Heart right ventricle (tissue), 16 donors: ENCODE results near the gene OR2Z1. TPM values are rescaled to one million over a fixed set of nuclear protein-coding genes. Genes with fewer than 3 reads are reported as not detected.

Experiments
- ATAC-seq, 8 donors: fragments of 200-7000 bp; cut with Tn5 transposase; one replicate each; pipeline ENCODE4 v1.9.1; 2020; ENCODE audit warnings: mild to moderate bottlenecking in 8 of 8, moderate library complexity in 8 of 8, moderate number of reproducible peaks in 1 of 8
- DNase-seq, 2 donors: peaks; one replicate each; pipeline ENCODE4 v3.0.0-alpha.2; 2020
- H3K27ac ChIP-seq, 10 donors: fragments of 200-600 bp; sonication (generic) in 2 of 10; one replicate each; pipeline versions ENCODE4 v1.5.0 to v1.8.0; 2020 to 2022; ENCODE audit warnings: mild to moderate bottlenecking in 3 of 10
- H3K27me3 ChIP-seq, 7 donors: fragments of 200-600 bp; one replicate each; pipeline ENCODE4 v1.8.0; 2021 to 2022; ENCODE audit warnings: mild to moderate bottlenecking in 2 of 7
- H3K36me3 ChIP-seq, 9 donors: fragments of 200-600 bp; sonication (generic) in 1 of 9; one replicate each; pipeline versions ENCODE4 v1.5.0 to v1.8.0; 2020 to 2022; ENCODE audit warnings: mild to moderate bottlenecking in 2 of 9
- H3K4me1 ChIP-seq, 9 donors: fragments of 200-600 bp; sonication (generic) in 1 of 9; one replicate each; pipeline versions ENCODE4 v1.5.0 to v1.8.0; 2020 to 2022; ENCODE audit warnings: mild to moderate bottlenecking in 4 of 9
- H3K4me3 ChIP-seq, 10 donors: fragments of 200-600 bp; sonication (generic) in 2 of 10; one replicate each; pipeline versions ENCODE4 v1.5.0 to v1.8.0; 2020 to 2022; ENCODE audit warnings: mild to moderate bottlenecking in 7 of 10, moderate library complexity in 2 of 10
- H3K9me3 ChIP-seq, 11 donors: fragments of 200-600 bp in 10 of 11; sonication (generic) in 2 of 11; one replicate each; pipeline versions ENCODE4 v1.5.0 to v1.8.0; 2013 to 2022; ENCODE audit warnings: mild to moderate bottlenecking in 2 of 11, control low read depth in 1 of 11, moderate library complexity in 1 of 11
- CTCF ChIP-seq, 9 donors: fragments of 200-600 bp; sonication (generic) in 2 of 9; IDR thresholded peaks; one replicate each; pipeline versions ENCODE4 v1.5.0 to v1.8.0; 2021 to 2022; ENCODE audit warnings: antibody characterized with exemption in 9 of 9, mild to moderate bottlenecking in 5 of 9, moderate library complexity in 1 of 9
- WGBS, 2 donors: extraction: QIAGEN DNeasy Blood & Tissue Kit; methylation state at CpG; one replicate each; pipeline ENCODE4 v1.1.7; 2013; ENCODE audit warnings: inconsistent platforms in 1 of 2; 5-methylcytosine and 5-hydroxymethylcytosine counted together
- intact Hi-C, 10 donors: fragments of 100-400 bp; cut with DNase I; formaldehyde crosslinking; loops; one replicate each; pipeline versions ENCODE4 v1.11.1 to v1.14.2; 2022
- long read RNA-seq, 3 donors: library from polyadenylated mRNA; unstranded; transcript quantifications; one replicate each; pipeline ENCODE4 v2.0.0, GENCODE V29; 2020 to 2021
- polyA plus RNA-seq, 2 donors: library from polyadenylated mRNA; stranded (reverse); fragments of 200-250 nt; gene quantifications; one replicate each; pipeline ENCODE4 v1.2.3, GENCODE V29; 2013
- total RNA-seq, 10 donors: library from RNA; stranded (reverse); fragmentation: NEBNext Ultra II Directional in 3 of 10; extraction: Animal tissue kit (Norgen Biotek cat#: 25700) in 3 of 10; gene quantifications; one replicate each; pipeline versions ENCODE4 v1.2.1 to v1.2.4, GENCODE V29; 2021 to 2023
- donor health status: Arrhythmogenic right ventricular cardiomyopathy.
- donor health status: ischemic (EF 13 %, LVEDD 7.1; RV severe dilation, severe dysfunction).
- donor health status: healthy with polysubstance abuse.
- donor health status: DM: no; HTN: yes; CAD: no.
- donor health status: DM: no; HTN: no; CAD: no.
- donor health status: ischemic (EF 25% LVEDD 6.9; RV normal size, moderate dysfunction).
- donor health status: ischemic (EF 25% LVEDD 5.7; RV mildly dilated, moderate dysfunction).
- donor health status: healthy.
- donor health status: DM: yes; HTN: yes; CAD: no.
- donor health status: Ischemic cardiomyopathy.
- donor health status: ischemic (EF 35%, LVEDD 5.7; RV mildly dilated, moderate dysfunction).
- donor health status: nonischemic (EF 11% LVEDD 7.7; RV severe dilation, severe dysfunction).
- donor health status: DM: yes; HTN: yes; CAD: no.
- donor health status: PGD.
- donor health status: ischemic (EF 29% LVEDD 5.4; RV normal size, mild dysfunction).
- donor health status: nonischemic (EF 23%, LVEDD 6.1; RV moderate dilation, normal function).

OR2Z1 gene
- total RNA-seq (not detected), polyA plus RNA-seq (not detected)
- long read RNA-seq, donor 1, result 0 reads
- long read RNA-seq, donor 2, result 0 reads
- long read RNA-seq, donor 3, result 0 reads

- H3K9me3 ChIP-seq, result peaks cover 0 to 11% (median 0%) of the 10 kb centered on the region in 11 donors
- H3K27ac ChIP-seq, result no peak within 1 kb of the TSS
- H3K4me3 ChIP-seq, result no peak within 1 kb of the TSS
- no peaks in the 10 kb centered on the region for H3K36me3 ChIP-seq
- TF ChIP-seq CTCF (IDR thresholded peaks at IDR 0.05), result no peak
- 49 to 62% methylated on average over 1 of the region's 1 CpG for WGBS, 2 donors
- DNase-seq, result no peak
- peaks cover 0 to 10% (median 0%) of the 10 kb centered on the region in 7 donors for H3K27me3 ChIP-seq
- no peaks in the 10 kb centered on the region for H3K4me1 ChIP-seq
- intact Hi-C loops, result no loop called here
- no peak for ATAC-seq
Observed at GRCh38 chr19:8721334-8721733, at the start of gene OR2Z1. Gene OR2Z1, plus strand, starts transcription at chr19:8721634. Its CDS starts 9,395 bp downstream, at chr19:8731029.

- ATAC-seq, result no peak
- peaks cover 0 to 3% (median 0%) of the 10 kb centered on the region in 11 donors for H3K9me3 ChIP-seq
- WGBS, 2 donors, result 77 to 79% methylated on average over 6 of the region's 6 CpGs
Observed at GRCh38 chr19:8673276-8673891, 48.0 kb upstream of the OR2Z1 start.

GRCh38 chr19:8675066-8675465 is 46.4 kb upstream of the OR2Z1 start:
- H3K4me1 ChIP-seq, result peaks cover 0 to 15% (median 0%) of the 10 kb centered on the region in 9 donors
- ATAC-seq (no peak), DNase-seq (no peak)
- H3K9me3 ChIP-seq, result no peaks in the 10 kb centered on the region
- intact Hi-C loops, result no loop called here
- H3K36me3 ChIP-seq, result no peaks in the 10 kb centered on the region
- H3K27me3 ChIP-seq, result peaks cover 0 to 5% (median 0%) of the 10 kb centered on the region in 7 donors
- H3K4me3 ChIP-seq, result no peak overlapping the region
- no peak overlapping the region for H3K27ac ChIP-seq
- WGBS, 2 donors, result 73 to 84% methylated on average over 3 of the region's 3 CpGs
- no peak for TF ChIP-seq CTCF (IDR thresholded peaks at IDR 0.05)

More at GRCh38 chr19:8673276-8673891, 48.0 kb upstream of the OR2Z1 start:
- no peak overlapping the region for H3K4me3 ChIP-seq
- H3K27me3 ChIP-seq, result peaks cover 0 to 5% (median 0%) of the 10 kb centered on the region in 7 donors
- H3K36me3 ChIP-seq, result no peaks in the 10 kb centered on the region
- no peak for DNase-seq
- no peak for TF ChIP-seq CTCF (IDR thresholded peaks at IDR 0.05)
- peaks cover 0 to 15% (median 0%) of the 10 kb centered on the region in 9 donors for H3K4me1 ChIP-seq
- H3K27ac ChIP-seq, result no peak overlapping the region
- intact Hi-C loops, result no loop called here

- H3K27me3 ChIP-seq, result peaks cover 0 to 5% (median 0%) of the 10 kb centered on the region in 7 donors
- no peak for TF ChIP-seq CTCF (IDR thresholded peaks at IDR 0.05)
- no peak overlapping the region for H3K4me3 ChIP-seq
- intact Hi-C loops, result no loop called here
- DNase-seq, result no peak
- no peak overlapping the region for H3K27ac ChIP-seq
- no peaks in the 10 kb centered on the region for H3K4me1 ChIP-seq
- no peaks in the 10 kb centered on the region for H3K36me3 ChIP-seq
- no peak for ATAC-seq
- peaks cover 0 to 17% (median 0%) of the 10 kb centered on the region in 11 donors for H3K9me3 ChIP-seq
Observed at GRCh38 chr19:8678244-8678807, 43.1 kb upstream of the OR2Z1 start.
